H1 (cell line): ENCODE data around the gene NEO1. TPM values are rescaled to one million over a fixed set of nuclear protein-coding genes. Genes with fewer than 3 reads are reported as not detected.
A peak's percentile ranks its signal among the peaks of the same experiment; 100 is the strongest.

ENCODE experiments used
- ASH2L ChIP-seq: fragments of 200-600, 300-600 bp; sonication (generic); IDR thresholded peaks from one replicate; pipeline ENCODE4 v1.7.1; 2017; ENCODE audit warnings: low read length
- BCL11A ChIP-seq, 2 experiments: IDR thresholded peaks; one replicate each; pipeline ENCODE4 v1.6.1; 2011; ENCODE audit warnings: low read depth in 2 of 2, low read length in 2 of 2, mild to moderate bottlenecking in 2 of 2
- CREB1 ChIP-seq: IDR thresholded peaks from 2 replicates; pipeline ENCODE4 v1.6.1; 2012; ENCODE audit warnings: inconsistent platforms
- EGR1 ChIP-seq: IDR thresholded peaks from 2 replicates; pipeline ENCODE4 v1.6.1; 2011; ENCODE audit warnings: low read depth, low read length, borderline replicate concordance
- EP300 ChIP-seq, 2 experiments: IDR thresholded peaks; 1 replicate in 1 of 2; 2 replicates in 1 of 2; pipeline ENCODE4 v1.6.1; 2011 to 2012; ENCODE audit warnings: low read depth in 2 of 2, low read length in 2 of 2, mild to moderate bottlenecking in 2 of 2, borderline replicate concordance in 1 of 2, inconsistent platforms in 1 of 2, moderate library complexity in 1 of 2
- GTF2F1 ChIP-seq: IDR thresholded peaks from 2 replicates; pipeline ENCODE4 v1.6.1; 2012; ENCODE audit warnings: low read depth, low read length, improper control_type of control experiment, borderline replicate concordance
- JUND ChIP-seq: IDR thresholded peaks from 2 replicates; pipeline ENCODE4 v1.6.1; 2011; ENCODE audit warnings: mild to moderate bottlenecking, improper control_type of control experiment, low read length
- KDM1A ChIP-seq: fragments of 200-600, 300-600 bp; sonication (generic); IDR thresholded peaks from 2 replicates; pipeline ENCODE4 v1.7.1; 2016; ENCODE audit warnings: mild to moderate bottlenecking, low read length, borderline replicate concordance
- NANOG ChIP-seq: IDR thresholded peaks from 2 replicates; pipeline ENCODE4 v1.6.1; 2011; ENCODE audit warnings: low read length, low read depth, mild to moderate bottlenecking, inconsistent platforms; ENCODE audit not compliant: insufficient read depth, poor library complexity, severe bottlenecking
- NRF1 ChIP-seq: IDR thresholded peaks from 2 replicates; pipeline ENCODE4 v1.6.1; 2011; ENCODE audit warnings: mild to moderate bottlenecking, low read depth, low read length, improper control_type of control experiment
- POLR2AphosphoS5 ChIP-seq: IDR thresholded peaks from 2 replicates; pipeline ENCODE4 v1.6.1; 2011; ENCODE audit warnings: low read depth, low read length
- RBBP5 ChIP-seq: IDR thresholded peaks from 2 replicates; pipeline ENCODE4 v1.7.1; 2012; ENCODE audit warnings: low read depth, mild to moderate bottlenecking, inconsistent platforms, low read length, moderate library complexity, borderline replicate concordance
- SIN3A ChIP-seq, 2 experiments: IDR thresholded peaks in 1 of 2; conservative IDR thresholded peaks in 1 of 2; 2 replicates each; pipeline ENCODE4 v1.6.1; 2011 to 2012; ENCODE audit warnings: low read length in 2 of 2, improper control_type of control experiment in 1 of 2, low read depth in 1 of 2, mild to moderate bottlenecking in 1 of 2
- SIRT6 ChIP-seq: IDR thresholded peaks from one replicate; pipeline ENCODE4 v1.7.1; 2012; ENCODE audit warnings: low read length, inconsistent platforms
- SIX5 ChIP-seq: IDR thresholded peaks from 2 replicates; pipeline ENCODE4 v1.6.1; 2011; ENCODE audit warnings: mild to moderate bottlenecking, low read depth, low read length
- SP2 ChIP-seq: IDR thresholded peaks from 2 replicates; pipeline ENCODE4 v1.6.1; 2012; ENCODE audit warnings: mild to moderate bottlenecking, low read length, inconsistent platforms
- SUZ12 ChIP-seq: fragments of 200-600 bp; sonication (generic); IDR thresholded peaks from 2 replicates; pipeline ENCODE4 v1.6.1; 2012; ENCODE audit warnings: mild to moderate bottlenecking, inconsistent platforms, low read length, moderate library complexity, mixed read lengths
- polyA plus RNA-seq, 7 experiments: library from polyadenylated mRNA; depleted of rRNA in 3 of 7; stranded (reverse) in 5 of 7; unstranded in 2 of 7; fragments of >200 nt in 5 of 7; fragments of 200-250 nt in 2 of 7; gene quantifications; 1 replicate in 5 of 7; 2 replicates in 1 of 7; 4 replicates in 1 of 7; pipeline versions ENCODE4 v1.2.1 to v1.2.3, GENCODE V29; 2011 to 2013; ENCODE audit warnings: missing spikeins in 2 of 7, mixed read lengths in 2 of 7
- total RNA-seq: library from RNA; stranded (reverse); fragmentation: NEBNext Ultra II Directional; extraction: Animal tissue kit (Norgen Biotek cat#: 25700); gene quantifications from 2 replicates; pipeline ENCODE4 v1.2.1, GENCODE V29; 2021

NEO1 gene
- total and polyA plus RNA-seq, 2 of the 8 experiments (the other 6 are each of a cell fraction or from before 2014, with no cell fraction given): 36.0 to 51.0 TPM

DNA sequence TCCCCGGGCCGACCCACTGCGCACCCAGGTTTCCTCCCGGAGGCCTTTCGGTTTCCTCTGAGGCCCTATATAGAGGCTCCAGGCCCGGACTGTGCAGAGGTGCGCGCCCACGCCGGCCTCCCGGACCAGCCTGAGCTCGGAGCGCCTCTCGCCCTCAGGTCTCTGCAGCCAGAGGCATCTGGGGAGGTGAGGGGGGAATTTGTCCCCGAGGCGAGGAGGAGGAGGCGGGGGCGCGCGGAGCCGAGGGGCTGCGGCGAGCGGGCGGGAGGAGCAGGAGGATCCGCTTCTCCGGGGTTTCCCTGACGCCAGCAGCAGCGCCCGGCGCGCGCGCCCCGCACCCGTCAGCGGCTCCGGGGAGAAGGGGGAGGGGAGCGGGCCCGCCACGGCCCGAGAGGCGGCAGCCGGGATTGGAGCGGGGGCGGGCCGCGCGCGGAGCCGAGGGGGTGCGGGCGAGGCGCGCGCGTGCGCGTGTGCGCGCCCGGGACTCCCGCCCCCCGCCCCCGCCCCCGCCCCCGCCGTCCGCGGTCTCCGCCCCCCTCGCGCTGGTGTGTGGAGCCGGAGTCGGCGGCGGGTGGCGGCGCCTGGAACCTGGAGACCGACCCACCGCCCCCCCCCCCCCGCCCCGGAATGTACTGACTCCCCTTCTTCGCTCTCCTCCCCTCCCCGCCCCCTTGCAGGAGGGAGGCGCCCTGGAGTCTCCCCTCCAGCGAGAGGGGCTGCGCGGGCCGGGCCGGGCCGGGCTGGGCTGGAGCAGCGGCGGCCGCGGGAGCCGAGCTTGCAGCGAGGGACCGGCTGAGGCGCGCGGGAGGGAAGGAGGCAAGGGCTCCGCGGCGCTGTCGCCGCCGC is at the start of gene NEO1 (continued):
- no peak for TF ChIP-seq KDM1A
- TF ChIP-seq ASH2L: peak; percentile 79
- no peak for TF ChIP-seq NANOG
- TF ChIP-seq SUZ12: no peak
- no peak for TF ChIP-seq EP300 (IDR thresholded peaks at IDR 0.05; ENCODE audit: borderline replicate concordance in 1 of 2, low read depth in 2 of 2, low read length in 2 of 2)
- no peak; the same call in 1 of the 2 replicates for TF ChIP-seq RBBP5
- no peak for TF ChIP-seq BCL11A (IDR thresholded peaks at IDR 0.05; ENCODE audit: low read depth in 2 of 2, low read length in 2 of 2)
- peak in 1 of 2 experiments; percentile 15; a peak in 1 of 4 replicates for TF ChIP-seq SIN3A (conservative IDR thresholded peaks at IDR 0.05 in 1 of 2, IDR thresholded peaks at IDR 0.05 in 1 of 2; ENCODE audit: low read depth in 1 of 2, low read length in 2 of 2)
- peak; percentile 47; the same call in 1 of the 2 replicates for TF ChIP-seq EGR1
- TF ChIP-seq CREB1: peak; percentile 77
- no peak for TF ChIP-seq GTF2F1
- TF ChIP-seq SP2: no peak
- TF ChIP-seq POLR2AphosphoS5: peak; percentile 60
- no peak for TF ChIP-seq SIRT6
- no peak for TF ChIP-seq SIX5
- TF ChIP-seq NRF1: no peak
- TF ChIP-seq JUND: no peak
